A549 (cell line): ENCODE results near the gene HPCAL1. TPM values are rescaled to one million over a fixed set of nuclear protein-coding genes. Genes with fewer than 3 reads are reported as not detected.

Experiments used
- ATAC-seq, 2 experiments: fragments of 200-7000 bp in 1 of 2; fragments of >200 bp in 1 of 2; cut with Nextera tagmentation in 1 of 2; cut with Tn5 transposase in 1 of 2; 3 replicates each; pipeline versions ENCODE4 v1.8.0 to v1.9.1; 2018 to 2020; ENCODE audit warnings: mild to moderate bottlenecking in 1 of 2, moderate library complexity in 1 of 2
- CTCF ChIA-PET: fragments of 300-600 bp; sonication (Branson Sonifier 250); formaldehyde crosslinking; extraction: SDS; loops from one replicate; lab custom pipeline; 2021; ENCODE audit warnings: antibody characterized with exemption, inconsistent platforms; lab: Yijun Ruan, JAX
- POLR2A ChIA-PET: fragments of 350-600 bp; formaldehyde crosslinking; extraction: SDS; loops from one replicate; lab custom pipeline; 2021; ENCODE audit warnings: antibody characterized with exemption, inconsistent platforms; lab: Yijun Ruan, JAX
- DNase-seq, 2 experiments: peaks; one replicate each; pipeline versions ENCODE4 v3.0.0 to v3.0.0-alpha.2; 2011 to 2016; ENCODE audit warnings: low read depth in 1 of 2, low spot score in 1 of 2
- FAIRE-seq: peaks from 2 replicates; lab custom pipeline; 2011; peaks lifted over from hg19 to GRCh38; lab: Jason Lieb, UNC
- H3K27ac ChIP-seq, 2 experiments: fragments of >200 bp; sonication (Bioruptor Twin); formaldehyde crosslinking; 3 replicates each; pipeline ENCODE4 v1.5.1; 2016 to 2017
- H3K4me1 ChIP-seq: fragments of >200 bp; sonication (Bioruptor Twin); formaldehyde crosslinking; 3 replicates; pipeline ENCODE4 v1.6.1; 2016
- H3K4me2 ChIP-seq: fragments of >200 bp; sonication (Bioruptor Twin); formaldehyde crosslinking; 3 replicates; pipeline ENCODE4 v1.6.1; 2016
- H3K4me3 ChIP-seq: fragments of >200 bp; sonication (Bioruptor Twin); formaldehyde crosslinking; 3 replicates; pipeline ENCODE4 v1.5.1; 2016
- H3K9me3 ChIP-seq: fragments of >200 bp; sonication (Bioruptor Twin); formaldehyde crosslinking; 3 replicates; pipeline ENCODE4 v1.6.1; 2016
- CBX8 ChIP-seq: fragments of 200-600 bp; sonication (generic); IDR thresholded peaks from 2 replicates; pipeline ENCODE4 v1.6.1; 2016
- CEBPB ChIP-seq, 2 experiments: fragments of >200 bp in 1 of 2; sonication (Bioruptor Twin) in 1 of 2; formaldehyde crosslinking in 1 of 2; IDR thresholded peaks; 2 replicates each; pipeline ENCODE4 v1.6.1; 2012 to 2016
- E2F6 ChIP-seq: IDR thresholded peaks from 2 replicates; pipeline ENCODE4 v1.6.1; 2012; ENCODE audit warnings: low read depth, borderline replicate concordance
- EP300 ChIP-seq, 2 experiments: fragments of >200 bp; sonication (Bioruptor Twin); formaldehyde crosslinking; IDR thresholded peaks; 2 replicates in 1 of 2; 3 replicates in 1 of 2; pipeline ENCODE4 v1.6.1; 2016 to 2017
- ESRRA ChIP-seq: fragments of 150-350 bp; IDR thresholded peaks from 2 replicates; pipeline ENCODE4 v1.6.1; 2014; ENCODE audit warnings: mild to moderate bottlenecking, low read length, borderline replicate concordance
- FOSL2 ChIP-seq, 2 experiments: fragments of 450-650 bp in 1 of 2; fragments of >200 bp in 1 of 2; sonication (Bioruptor Twin) in 1 of 2; formaldehyde crosslinking; IDR thresholded peaks; 2 replicates each; pipeline versions ENCODE4 v1.5.0 to v1.6.1; 2016 to 2020; ENCODE audit warnings: mild to moderate bottlenecking in 1 of 2, moderate library complexity in 1 of 2
- HEYL ChIP-seq: fragments of 250-450 bp; sonication (Bioruptor Pico); IDR thresholded peaks from 2 replicates; pipeline ENCODE4 v1.8.0; 2021; ENCODE audit warnings: mild to moderate bottlenecking, moderate library complexity
- HMGXB4 ChIP-seq: fragments of 250-450 bp; sonication (Bioruptor Pico); IDR thresholded peaks from 2 replicates; pipeline ENCODE4 v1.5.0; 2021; ENCODE audit warnings: mild to moderate bottlenecking, moderate library complexity, borderline replicate concordance
- HOXB5 ChIP-seq: fragments of 250-450 bp; sonication (Bioruptor Pico); IDR thresholded peaks from 2 replicates; pipeline ENCODE4 v1.5.0; 2020; ENCODE audit warnings: mild to moderate bottlenecking, moderate library complexity
- JUN ChIP-seq, 2 experiments: fragments of >200 bp; sonication (Bioruptor Twin); formaldehyde crosslinking; IDR thresholded peaks; 2 replicates in 1 of 2; 3 replicates in 1 of 2; pipeline ENCODE4 v1.6.1; 2016 to 2017
- PBX3 ChIP-seq: IDR thresholded peaks from 2 replicates; pipeline ENCODE4 v1.6.1; 2012
- RCOR1 ChIP-seq: fragments of 150-350 bp; IDR thresholded peaks from 2 replicates; pipeline ENCODE4 v1.6.1; 2014; ENCODE audit warnings: antibody characterized with exemption, low read length, low read depth
- RFX5 ChIP-seq: fragments of 450-650 bp; IDR thresholded peaks from 2 replicates; pipeline ENCODE4 v1.7.1; 2014; ENCODE audit warnings: antibody characterized with exemption, mild to moderate bottlenecking, moderate library complexity
- ZFP36 ChIP-seq: fragments of 450-650 bp; IDR thresholded peaks from 2 replicates; pipeline ENCODE4 v1.6.1; 2014; ENCODE audit warnings: borderline replicate concordance; ENCODE audit not compliant: partially characterized antibody
- ZSCAN20 ChIP-seq: fragments of 250-450 bp; sonication (Bioruptor Pico); IDR thresholded peaks from 2 replicates; pipeline ENCODE4 v1.8.0; 2022; ENCODE audit warnings: mild to moderate bottlenecking, moderate library complexity
- WGBS: methylation state at CpG from one replicate; pipeline ENCODE4 v1.1.6; 2017; ENCODE audit errors: missing lambda C conversion rate; 5-methylcytosine and 5-hydroxymethylcytosine counted together
- polyA plus RNA-seq, 4 experiments: library from polyadenylated mRNA; depleted of rRNA in 3 of 4; stranded (reverse); fragments of >200 nt; fragmentation: RNase III in 1 of 4; extraction: RNeasy Plus Mini Kit Qiagen cat#74134 plus additional on column Dnase treatment in 1 of 4; gene quantifications; 2 replicates in 3 of 4; 3 replicates in 1 of 4; pipeline ENCODE4 v1.2.3, GENCODE V29; 2011 to 2017

Gene HPCAL1
- polyA plus RNA-seq, 2 of the 4 experiments (the other 2 are of a cell fraction): 44.4 to 66.4 TPM

GRCh38 chr2:10380048-10380926, 77.6 kb downstream of the HPCAL1 start:
- H3K4me3 ChIP-seq: no peak overlapping the region
- ChIA-PET CTCF (interaction anchor here (0.6 to 2.3 kb wide), 10 partner anchors 10 to 238 kb away, joined by 3 to 7 read pairs (median 4); no protein-coding TSS in a partner anchor), POLR2A (interaction anchor here (1.2 kb wide), 1 partner anchor 28 kb away, joined by 3 read pairs; no protein-coding TSS in a partner anchor)
- FAIRE-seq (no peak), DNase-seq (no peak), ATAC-seq (no peak)
- H3K27ac ChIP-seq: peak overlapping the region in 1 of 2 experiments; percentile 44; a peak in 1 of 6 replicates
- 90% methylated on average over 9 of the region's 9 CpGs for WGBS
- peaks cover 59% of the 10 kb centered on the region for H3K4me1 ChIP-seq
- TF ChIP-seq JUN (IDR thresholded peaks at IDR 0.05) (no peak), ESRRA (no peak), E2F6 (no peak), CEBPB (IDR thresholded peaks at IDR 0.05) (peak in 1 of 2 experiments; percentile 46; a peak in 1 of 4 replicates), ZFP36 (peak; percentile 78), FOSL2 (IDR thresholded peaks at IDR 0.05) (no peak), FOSL2 (CRISPR knock-in tag; IDR thresholded peaks at IDR 0.05) (no peak)
- H3K9me3 ChIP-seq: no peaks in the 10 kb centered on the region
- H3K4me2 ChIP-seq: no peak overlapping the region

- FAIRE-seq (no peak), DNase-seq (no peak), ATAC-seq (no peak)
- TF ChIP-seq RFX5: no peak
- Histone ChIP-seq H3K9me3 (no peaks in the 10 kb centered on the region), H3K4me3 (no peak overlapping the region), H3K4me1 (peaks cover 76% of the 10 kb centered on the region), H3K27ac (peak overlapping the region in 1 of 2 experiments; percentile 89; a peak in 1 of 6 replicates), H3K4me2 (peak overlapping the region; percentile 5; the same call in 1 of the 3 replicates)
- ChIA-PET CTCF (interaction anchor here (0.6 to 2.2 kb wide), 9 partner anchors 10 to 172 kb away, joined by 3 to 7 read pairs (median 4); no protein-coding TSS in a partner anchor), POLR2A (no interaction called here)
- 80% methylated on average over 3 of the region's 3 CpGs for WGBS
Observed at GRCh38 chr2:10381997-10382353, 79.3 kb downstream of the HPCAL1 start.

GRCh38 chr2:10382354-10383061, 79.8 kb downstream of the HPCAL1 start:
- Histone ChIP-seq H3K4me1 (peaks cover 82% of the 10 kb centered on the region), H3K27ac (peak overlapping the region; percentile 89; a peak in 3 of 6 replicates)
- no peak for DNase-seq
- WGBS: 79% methylated on average over 18 of the region's 18 CpGs
- no peak for TF ChIP-seq HOXB5 (CRISPR knock-in tag)
- TF ChIP-seq PBX3: no peak
- no peak for TF ChIP-seq ZSCAN20 (CRISPR knock-in tag)
- TF ChIP-seq CBX8: no peak
- no peak for TF ChIP-seq JUN (IDR thresholded peaks at IDR 0.05)
- TF ChIP-seq EP300 (IDR thresholded peaks at IDR 0.05): no peak
- TF ChIP-seq, all 56 proteins: peak for 0
- CTCF ChIA-PET: interaction anchor here (0.6 to 1.6 kb wide), 9 partner anchors 10 to 241 kb away, joined by 3 to 6 read pairs (median 4); no protein-coding TSS in a partner anchor
- FAIRE-seq: no peak
- no peak for ATAC-seq
- no peaks in the 10 kb centered on the region for H3K9me3 ChIP-seq
- no peak overlapping the region for H3K4me3 ChIP-seq
- peak overlapping the region; percentile 79; the same call in 1 of the 3 replicates for H3K4me2 ChIP-seq
- POLR2A ChIA-PET: no interaction called here

GRCh38 chr2:10383960-10384734, 81.4 kb downstream of the HPCAL1 start:
- no peak for TF ChIP-seq HEYL
- no peak for TF ChIP-seq HMGXB4
- no peak for TF ChIP-seq RCOR1
- TF ChIP-seq, all 56 proteins: peak for 0
- FAIRE-seq (no peak), DNase-seq (no peak), ATAC-seq (peak in 1 of 2 experiments; percentile 3; a peak in 3 of 6 replicates)
- H3K4me2 ChIP-seq: peak overlapping the region; percentile 79
- CTCF ChIA-PET: interaction anchor here (0.8 to 3.4 kb wide), 6 partner anchors 13 to 222 kb away, joined by 3 to 19 read pairs (median 4); partner anchors contain the start of gene HPCAL1
- peaks cover 97% of the 10 kb centered on the region for H3K4me1 ChIP-seq
- H3K9me3 ChIP-seq: no peaks in the 10 kb centered on the region
- peak overlapping the region; percentile 89 for H3K27ac ChIP-seq
- POLR2A ChIA-PET: no interaction called here
- no peak overlapping the region for H3K4me3 ChIP-seq
- 42% methylated on average over 8 of the region's 8 CpGs for WGBS
